Fibroblast of lung (primary cell): ENCODE results near the gene SREBF1. TPM values are rescaled to one million over a fixed set of nuclear protein-coding genes. Genes with fewer than 3 reads are reported as not detected.

Source experiments
- DNase-seq, 2 donors: peaks; one replicate each; pipeline versions ENCODE4 v3.0.0 to v3.0.0-alpha.2; 2010; ENCODE audit warnings: low read depth in 2 of 2
- H2AFZ ChIP-seq: 2 replicates; pipeline ENCODE4 v1.5.1; 2012; ENCODE audit warnings: low read length, control low read depth, inconsistent platforms
- H3K27ac ChIP-seq: 2 replicates; pipeline ENCODE4 v1.5.1; 2011; ENCODE audit warnings: low read length, control low read depth; ENCODE audit not compliant: insufficient read depth
- H3K27me3 ChIP-seq: 2 replicates; pipeline ENCODE4 v1.5.1; 2011; ENCODE audit warnings: mild to moderate bottlenecking, low read length; ENCODE audit not compliant: control insufficient read depth, insufficient read depth
- H3K36me3 ChIP-seq: 2 replicates; pipeline ENCODE4 v1.5.1; 2011; ENCODE audit warnings: low read length; ENCODE audit not compliant: control insufficient read depth, insufficient read depth
- H3K4me1 ChIP-seq: 2 replicates; pipeline ENCODE4 v1.5.1; 2011; ENCODE audit warnings: low read length; ENCODE audit not compliant: control insufficient read depth, insufficient read depth; ENCODE audit errors: extremely low read depth
- H3K4me2 ChIP-seq: 2 replicates; pipeline ENCODE4 v1.5.1; 2011; ENCODE audit warnings: low read length, control low read depth; ENCODE audit not compliant: insufficient read depth; ENCODE audit errors: extremely low read depth
- H3K4me3 ChIP-seq, 4 experiments: fragments of 200-600 bp in 1 of 4; sonication (generic) in 1 of 4; replicated peaks in 1 of 4; 2 replicates each; pipeline ENCODE4 v1.5.1; 2011 to 2016; ENCODE audit warnings: low read length in 4 of 4, low read depth in 3 of 4, mild to moderate bottlenecking in 3 of 4, control low read depth in 2 of 4, inconsistent platforms in 1 of 4, mixed read lengths in 1 of 4; ENCODE audit not compliant: insufficient read depth in 1 of 4; ENCODE audit errors: control extremely low read depth in 1 of 4
- H3K79me2 ChIP-seq: 2 replicates; pipeline ENCODE4 v1.5.1; 2012; ENCODE audit warnings: mild to moderate bottlenecking, low read length, inconsistent platforms; ENCODE audit not compliant: control insufficient read depth, insufficient read depth
- H3K9ac ChIP-seq: 2 replicates; pipeline ENCODE4 v1.5.1; 2011; ENCODE audit warnings: mild to moderate bottlenecking, low read length, control low read depth; ENCODE audit not compliant: insufficient read depth
- H3K9me3 ChIP-seq: 2 replicates; pipeline ENCODE4 v1.5.1; 2012; ENCODE audit warnings: low read depth, low read length; ENCODE audit not compliant: control insufficient read depth, insufficient read depth
- H4K20me1 ChIP-seq: 2 replicates; pipeline ENCODE4 v1.5.1; 2011; ENCODE audit warnings: low read length; ENCODE audit not compliant: control insufficient read depth, insufficient read depth; ENCODE audit errors: extremely low read depth
- CTCF ChIP-seq, 2 donors: IDR thresholded peaks in 1 of 2; conservative IDR thresholded peaks in 1 of 2; 1 replicate in 1 of 2; 2 replicates in 1 of 2; pipeline ENCODE4 v1.5.1; 2011 to 2012; ENCODE audit warnings: low read length in 2 of 2, control low read depth in 1 of 2, inconsistent platforms in 1 of 2, low read depth in 1 of 2, mild to moderate bottlenecking in 1 of 2
- EZH2 ChIP-seq: IDR thresholded peaks from 2 replicates; pipeline ENCODE4 v1.5.1; 2012; ENCODE audit warnings: low read length, control low read depth, mild to moderate bottlenecking; ENCODE audit errors: missing control alignments
- polyA plus RNA-seq, 2 donors: library from polyadenylated mRNA; depleted of rRNA in 1 of 2; stranded (reverse) in 1 of 2; unstranded in 1 of 2; fragments of >200 nt; gene quantifications; 2 replicates each; pipeline ENCODE4 v1.2.1, GENCODE V29; 2011 to 2012; ENCODE audit warnings: missing spikeins in 1 of 2
- total RNA-seq: library from RNA; depleted of rRNA; stranded (reverse); fragments of >200 nt; gene quantifications from 2 replicates; pipeline ENCODE4 v1.2.1, GENCODE V29; 2014

The SREBF1 gene
- total and polyA plus RNA-seq, 2 donors (not counting 1 experiment from before 2014, with no cell fraction given) = 29.7 to 77.6 TPM

- H4K20me1 ChIP-seq = no peaks in the 10 kb centered on the region
- H3K27me3 ChIP-seq = no peaks in the 10 kb centered on the region
- peaks cover 15% of the 10 kb centered on the region for H3K4me1 ChIP-seq
- H3K4me2 ChIP-seq = no peak overlapping the region
- no peaks in the 10 kb centered on the region for H3K9me3 ChIP-seq
- H2AFZ ChIP-seq = no peak overlapping the region
- no peak overlapping the region for H3K4me3 ChIP-seq
- H3K27ac ChIP-seq = no peak overlapping the region
- H3K36me3 ChIP-seq = no peaks in the 10 kb centered on the region
- DNase-seq = no peak
- no peak overlapping the region for H3K9ac ChIP-seq
- no peak for TF ChIP-seq EZH2
- no peak for TF ChIP-seq CTCF (conservative IDR thresholded peaks at IDR 0.05 in 1 of 2, IDR thresholded peaks at IDR 0.05 in 1 of 2; ENCODE audit: low read depth in 1 of 2, low read length in 2 of 2)
- peaks cover 5% of the 10 kb centered on the region for H3K79me2 ChIP-seq
Observed at GRCh38 chr17:17787568-17787967, 49.2 kb downstream of the SREBF1 start.

- no peaks in the 10 kb centered on the region for H3K27me3 ChIP-seq
- H3K4me1 ChIP-seq = peaks cover 13% of the 10 kb centered on the region
- H3K9me3 ChIP-seq = no peaks in the 10 kb centered on the region
- no peak overlapping the region for H3K4me2 ChIP-seq
- H3K4me3 ChIP-seq = no peak overlapping the region
- no peak overlapping the region for H3K9ac ChIP-seq
- peaks cover 5% of the 10 kb centered on the region for H3K79me2 ChIP-seq
- no peak overlapping the region for H3K27ac ChIP-seq
- TF ChIP-seq CTCF (conservative IDR thresholded peaks at IDR 0.05 in 1 of 2, IDR thresholded peaks at IDR 0.05 in 1 of 2; ENCODE audit: low read depth in 1 of 2, low read length in 2 of 2) = no peak
- no peak for TF ChIP-seq EZH2
- H4K20me1 ChIP-seq = no peaks in the 10 kb centered on the region
- no peak for DNase-seq
- no peaks in the 10 kb centered on the region for H3K36me3 ChIP-seq
- H2AFZ ChIP-seq = no peak overlapping the region
Observed at GRCh38 chr17:17786998-17787397, 49.8 kb downstream of the SREBF1 start.

GRCh38 chr17:17785407-17785806, 51.4 kb downstream of the SREBF1 start:
- Histone ChIP-seq H3K4me1 (peaks cover 16% of the 10 kb centered on the region), H4K20me1 (no peaks in the 10 kb centered on the region), H3K4me2 (no peak overlapping the region)

More at GRCh38 chr17:17785407-17785806, 51.4 kb downstream of the SREBF1 start:
- no peak for TF ChIP-seq CTCF (conservative IDR thresholded peaks at IDR 0.05 in 1 of 2, IDR thresholded peaks at IDR 0.05 in 1 of 2; ENCODE audit: low read depth in 1 of 2, low read length in 2 of 2)
- no peak for TF ChIP-seq EZH2
- no peaks in the 10 kb centered on the region for H3K27me3 ChIP-seq
- no peak overlapping the region for H3K27ac ChIP-seq
- H3K9ac ChIP-seq = no peak overlapping the region
- H3K4me3 ChIP-seq = no peak overlapping the region
- H3K36me3 ChIP-seq = no peaks in the 10 kb centered on the region
- peaks cover 5% of the 10 kb centered on the region for H3K79me2 ChIP-seq
- DNase-seq = no peak
- no peaks in the 10 kb centered on the region for H3K9me3 ChIP-seq
- no peak overlapping the region for H2AFZ ChIP-seq
